AG09309 (cell line): Measurements from ENCODE around the gene CLEC2L.

ENCODE experiments used
- DNase-seq: peaks from one replicate; pipeline ENCODE4 v3.0.0-alpha.2; 2010; ENCODE audit warnings: low read depth
- H3K4me3 ChIP-seq: 2 replicates; pipeline ENCODE4 v1.5.1; 2011; ENCODE audit warnings: mild to moderate bottlenecking, low read depth, low read length, moderate library complexity; ENCODE audit not compliant: control insufficient read depth
- CTCF ChIP-seq: IDR thresholded peaks from 2 replicates; pipeline ENCODE4 v1.5.1; 2011; ENCODE audit warnings: mild to moderate bottlenecking, low read depth, low read length, inconsistent platforms; ENCODE audit not compliant: insufficient read depth, control insufficient read depth; ENCODE audit errors: missing control alignments

CLEC2L gene

GRCh38 chr7:139582130-139582650 is 58.7 kb downstream of the CLEC2L start:
- no peak for TF ChIP-seq CTCF
- DNase-seq: no peak

GRCh38 chr7:139582671-139583155 is 59.2 kb downstream of the CLEC2L start:
- no peak for DNase-seq
- no peak overlapping the region for H3K4me3 ChIP-seq
- no peak for TF ChIP-seq CTCF

More at GRCh38 chr7:139582130-139582650, 58.7 kb downstream of the CLEC2L start:
- no peak overlapping the region for H3K4me3 ChIP-seq

- TF ChIP-seq CTCF: no peak
- H3K4me3 ChIP-seq: no peak overlapping the region
- DNase-seq: no peak
These were observed 60.5 kb downstream of the CLEC2L start for GRCh38 chr7:139583826-139584553.

GRCh38 chr7:139585042-139585441 is 61.6 kb downstream of the CLEC2L start:
- TF ChIP-seq CTCF: no peak
- DNase-seq: no peak
- no peak overlapping the region for H3K4me3 ChIP-seq

GRCh38 chr7:139586286-139586685 is 62.8 kb downstream of the CLEC2L start:
- no peak overlapping the region for H3K4me3 ChIP-seq
- DNase-seq: no peak
- TF ChIP-seq CTCF: no peak

GRCh38 chr7:139587535-139587934 is 64.0 kb downstream of the CLEC2L start:
- no peak for DNase-seq
- H3K4me3 ChIP-seq: no peak overlapping the region
- TF ChIP-seq CTCF: no peak
